MCF 10A (cell line): ENCODE measurements around the gene SMURF1. TPM values are rescaled to one million over a fixed set of nuclear protein-coding genes. Genes with fewer than 3 reads are reported as not detected.

Experiments used
- Bru-seq: library from RNA; stranded (reverse); fragments of 400-500 nt; gene quantifications from one replicate; lab custom pipeline; 2021; lab: Mats Ljungman, UMichigan
- BruChase-seq, 2 experiments: library from RNA; stranded (reverse); fragments of 400-500 nt; gene quantifications; one replicate each; lab custom pipeline; 2021; lab: Mats Ljungman, UMichigan
- BruUV-seq: library from RNA; stranded (reverse); fragments of 400-500 nt; replicated peaks from 2 replicates; lab custom pipeline; 2021; lab: Mats Ljungman, UMichigan
- CTCF ChIA-PET: fragments of 300-600 bp; sonication (Branson Sonifier 250); formaldehyde crosslinking; extraction: SDS; loops from one replicate; lab custom pipeline; 2021; ENCODE audit warnings: antibody characterized with exemption, inconsistent platforms; lab: Yijun Ruan, JAX
- POLR2A ChIA-PET: fragments of 300-600, 350-650 bp; sonication (Branson Sonifier 250); formaldehyde crosslinking; extraction: SDS; loops from one replicate; lab custom pipeline; 2020; ENCODE audit warnings: antibody characterized with exemption, inconsistent platforms; lab: Yijun Ruan, JAX
- DNase-seq: peaks from one replicate; pipeline ENCODE4 v3.0.0-alpha.2; 2018; ENCODE audit not compliant: unreplicated experiment
- H3K27ac Mint-ChIP-seq: one replicate; pipeline ENCODE4 v1.8.0; 2022; ENCODE audit warnings: mild to moderate bottlenecking, low read depth, mixed read lengths; ENCODE audit not compliant: unreplicated experiment
- H3K27me3 Mint-ChIP-seq: one replicate; pipeline ENCODE4 v1.8.0; 2022; ENCODE audit warnings: mixed read lengths; ENCODE audit not compliant: insufficient read depth, unreplicated experiment
- H3K36me3 Mint-ChIP-seq: one replicate; pipeline ENCODE4 v1.8.0; 2022; ENCODE audit warnings: mild to moderate bottlenecking, moderate library complexity, mixed read lengths; ENCODE audit not compliant: insufficient read depth, unreplicated experiment
- H3K4me1 Mint-ChIP-seq: one replicate; pipeline ENCODE4 v1.8.0; 2022; ENCODE audit warnings: mixed read lengths; ENCODE audit not compliant: insufficient read depth, unreplicated experiment
- H3K4me3 Mint-ChIP-seq: one replicate; pipeline ENCODE4 v1.8.0; 2022; ENCODE audit warnings: mild to moderate bottlenecking, moderate library complexity, mixed read lengths; ENCODE audit not compliant: unreplicated experiment
- H3K9me3 Mint-ChIP-seq: one replicate; pipeline ENCODE4 v1.8.0; 2022; ENCODE audit warnings: mixed read lengths; ENCODE audit not compliant: unreplicated experiment
- CTCF ChIP-seq: fragments of 200-600 bp; IDR thresholded peaks from one replicate; pipeline ENCODE4 v1.8.0; 2022; ENCODE audit warnings: antibody characterized with exemption, mild to moderate bottlenecking; ENCODE audit not compliant: unreplicated experiment
- intact Hi-C: fragments of 100-400 bp; cut with micrococcal nuclease; formaldehyde crosslinking; loops from 2 replicates; pipeline ENCODE4 v1.14.1; 2022
- long read RNA-seq: library from polyadenylated mRNA; stranded (forward); transcript quantifications from one replicate; pipeline ENCODE4 v2.0.0, GENCODE V29; 2022
- total RNA-seq: library from RNA; stranded (reverse); gene quantifications from 2 replicates; pipeline ENCODE4 v1.2.3, GENCODE V29; 2022

Gene SMURF1
- 19.9 and 20.3 TPM in 2 replicates for total RNA-seq
- Bru-seq, nascent RNA: percentile 82 among the genes with signal in this experiment
- percentile 72 among the genes with signal in this experiment for BruChase-seq, experiment 1, labeled RNA remaining after a 6-hour chase
- BruChase-seq, experiment 2, labeled RNA remaining after a 2-hour chase: percentile 78 among the genes with signal in this experiment
- long read RNA-seq, full-length matches to known transcripts: 25 of 61 reads
- long read RNA-seq, partial matches to known transcripts: 2 of 61 reads
- long read RNA-seq, other reads (novel, unspliced or antisense): 34 of 61 reads

GRCh38 chr7:99143853-99144672, at the start of gene SMURF1:
Gene SMURF1, minus strand, starts transcription at chr7:99144108. Its CDS starts 328 bp downstream, at chr7:99143780.
- Mint-ChIP-seq H3K4me3 (peak within 1 kb of the TSS; percentile 92), H3K36me3 (peaks cover 5% of the 10 kb centered on the region), H3K4me1 (peaks cover 28% of the 10 kb centered on the region), H3K27me3 (no peaks in the 10 kb centered on the region), H3K27ac (peak within 1 kb of the TSS; percentile 76), H3K9me3 (no peaks in the 10 kb centered on the region)
- intact Hi-C loops: loop anchor here (2.0 to 5.0 kb wide), 4 partner anchors 41 to 169 kb away; no protein-coding TSS in a partner anchor
- ChIA-PET CTCF (interaction anchor here (0.6 to 1.8 kb wide), 6 partner anchors 14 to 265 kb away, joined by 3 to 5 read pairs (median 4); partner anchors contain the start of gene TRRAP), POLR2A (interaction anchor here (0.6 to 1.7 kb wide), 19 partner anchors 9 to 696 kb away, joined by 3 to 7 read pairs (median 4); partner anchors contain the start of genes ARPC1A, BUD31 and PDAP1)
- DNase-seq: peak; percentile 54
- TF ChIP-seq CTCF: no peak
- BruUV-seq: no TSS peak

GRCh38 chr7:99191869-99192596, 48.1 kb upstream of the SMURF1 start:
- no peak for TF ChIP-seq CTCF
- DNase-seq: no peak
- Mint-ChIP-seq H3K27me3 (no peaks in the 10 kb centered on the region), H3K4me3 (no peak overlapping the region), H3K27ac (no peak overlapping the region), H3K4me1 (peaks cover 5% of the 10 kb centered on the region), H3K9me3 (no peaks in the 10 kb centered on the region), H3K36me3 (no peaks in the 10 kb centered on the region)
- CTCF ChIA-PET: no interaction called here
- POLR2A ChIA-PET: no interaction called here
- no TSS peak for BruUV-seq
- intact Hi-C loops: no loop called here

GRCh38 chr7:99190359-99191009, 46.6 kb upstream of the SMURF1 start:
- no peak overlapping the region for H3K27ac Mint-ChIP-seq
- DNase-seq: no peak
- H3K36me3 Mint-ChIP-seq: no peaks in the 10 kb centered on the region
- peaks cover 5% of the 10 kb centered on the region for H3K4me1 Mint-ChIP-seq
- no TSS peak for BruUV-seq
- no peak overlapping the region for H3K4me3 Mint-ChIP-seq
- intact Hi-C loops: no loop called here
- POLR2A ChIA-PET: interaction anchor here (0.5 to 0.7 kb wide), 2 partner anchors 19 to 81 kb away, joined by 3 read pairs; no protein-coding TSS in a partner anchor
- H3K27me3 Mint-ChIP-seq: no peaks in the 10 kb centered on the region
- H3K9me3 Mint-ChIP-seq: no peaks in the 10 kb centered on the region
- no peak for TF ChIP-seq CTCF
- CTCF ChIA-PET: interaction anchor here (0.6 kb wide), 2 partner anchors 13 to 17 kb away, joined by 3 to 4 read pairs; no protein-coding TSS in a partner anchor
